SKM-1 treated with dmso at 0.1 percent for 144 hours (cell line): ENCODE data around the gene SMAD5.
A peak's percentile ranks its signal among the peaks of the same experiment; 100 is the strongest.

ENCODE experiments used
- DNase-seq: peaks from one replicate; lab custom pipeline; 2025; ENCODE audit not compliant: unreplicated experiment; lab: John Stamatoyannopoulos, UW

The SMAD5 gene

DNA sequence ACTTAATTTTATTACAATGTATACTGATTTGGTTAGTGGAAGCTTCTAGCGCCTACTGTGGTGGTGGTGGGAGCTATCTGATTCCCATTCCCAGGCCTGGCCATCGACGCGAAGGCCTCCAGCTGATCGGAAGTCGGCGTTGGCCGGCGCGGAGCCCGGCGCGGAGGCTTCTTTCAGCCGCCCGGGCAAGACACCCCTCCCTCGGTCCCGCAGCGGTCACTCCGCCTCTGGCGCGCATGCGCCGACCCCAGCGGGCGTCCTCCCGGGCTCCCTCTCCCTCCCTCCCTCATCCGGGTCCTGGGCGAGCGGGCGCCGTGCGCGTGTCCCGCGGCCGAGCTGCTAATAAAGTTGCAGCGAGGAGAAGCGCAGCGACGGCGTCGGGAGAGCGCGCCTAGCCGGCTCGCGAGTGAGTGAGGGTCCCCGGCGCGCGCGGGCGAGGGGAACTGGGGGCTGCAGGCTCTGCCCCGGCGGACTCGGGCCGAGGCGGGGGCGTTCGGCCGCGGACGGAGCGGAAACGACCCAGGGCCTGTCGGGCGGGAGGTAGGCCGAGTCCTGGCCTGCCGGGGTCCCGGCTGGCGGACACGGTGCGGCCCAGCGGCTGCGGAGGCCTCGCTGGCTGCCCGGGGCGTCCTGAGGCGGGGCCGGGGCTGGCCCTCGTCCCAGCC is at the start of gene SMAD5:
Gene SMAD5 (plus strand): TSS at position 289 of the 665 bp plus-strand sequence. CDS start 20,916 bp downstream, outside the sequence.
- DNase-seq, result peak; percentile 91

DNA sequence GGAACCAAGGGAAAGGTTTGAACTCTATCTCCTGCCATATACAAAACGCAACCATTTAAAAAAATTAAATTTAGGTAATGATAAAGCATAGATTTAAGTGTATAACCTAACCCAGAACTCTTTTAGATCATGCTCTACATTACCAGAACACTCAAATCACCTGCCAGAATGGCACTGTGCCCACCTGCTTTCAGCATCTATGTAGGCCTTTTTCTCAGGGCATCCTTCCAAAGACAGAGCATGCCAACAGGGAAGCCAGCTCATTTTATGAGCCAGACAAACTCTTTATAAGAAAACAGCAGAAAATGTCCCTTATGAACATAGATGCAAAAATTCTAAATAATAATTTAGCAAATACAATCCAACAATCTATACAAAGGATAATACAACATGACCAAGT is 47.9 kb upstream of the SMAD5 start:
- DNase-seq, result no peak

- no peak for DNase-seq
Measured at GRCh38 chr5:136086783-136087566, 45.7 kb upstream of the SMAD5 start.

DNA sequence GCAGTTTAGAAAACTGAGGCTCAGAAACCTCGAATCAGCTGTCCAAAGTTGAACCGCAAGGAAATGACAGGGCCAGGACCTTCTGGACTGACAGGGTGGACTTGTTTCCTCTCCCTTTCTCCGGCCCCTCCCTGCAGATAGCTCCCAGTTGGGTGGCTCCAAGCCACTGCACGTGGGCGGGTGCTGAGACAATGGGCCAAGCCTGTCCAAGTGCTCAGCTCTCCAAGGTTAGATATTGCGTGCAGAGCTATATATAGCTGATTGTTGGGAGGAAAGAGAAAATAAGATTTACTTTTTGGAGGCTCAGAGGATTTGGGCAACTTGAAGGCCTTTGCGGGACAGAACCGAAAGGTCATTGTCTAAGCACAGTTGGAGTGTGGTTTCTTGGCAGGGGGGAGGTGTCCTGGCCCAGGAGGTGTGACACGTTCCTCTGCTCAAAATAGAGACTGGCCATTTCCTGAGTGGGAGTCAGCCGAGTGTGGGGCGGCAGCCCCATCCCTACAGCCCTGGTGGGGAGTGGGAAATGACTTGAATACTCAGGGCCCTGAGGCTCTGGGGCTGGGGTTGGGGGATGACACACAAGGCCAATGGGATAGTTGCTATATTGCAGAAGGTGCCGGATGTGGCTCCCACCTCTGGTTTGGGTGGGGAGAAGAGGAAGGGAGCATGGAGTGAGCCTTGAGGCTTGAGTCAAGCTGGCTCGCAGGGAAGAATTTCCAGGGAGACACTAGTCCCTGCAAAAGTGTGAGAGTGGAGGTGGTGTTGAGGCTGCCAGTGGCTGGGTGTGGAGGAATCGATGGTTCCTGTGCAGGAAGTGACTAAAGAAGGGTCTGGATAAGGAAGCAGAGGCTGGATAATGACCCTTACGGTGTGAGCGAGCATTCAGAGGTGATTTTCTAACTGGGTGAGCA is 44.4 kb upstream of the SMAD5 start:
- no peak for DNase-seq

- DNase-seq, result no peak
Measured at GRCh38 chr5:136089791-136090190, 42.9 kb upstream of the SMAD5 start.

- DNase-seq, result no peak
Measured at GRCh38 chr5:136090319-136090718, 42.3 kb upstream of the SMAD5 start.

GRCh38 chr5:136094189-136094912 is 38.3 kb upstream of the SMAD5 start:
- DNase-seq, result no peak

GRCh38 chr5:136094913-136095641 is 37.6 kb upstream of the SMAD5 start:
- no peak for DNase-seq

DNA sequence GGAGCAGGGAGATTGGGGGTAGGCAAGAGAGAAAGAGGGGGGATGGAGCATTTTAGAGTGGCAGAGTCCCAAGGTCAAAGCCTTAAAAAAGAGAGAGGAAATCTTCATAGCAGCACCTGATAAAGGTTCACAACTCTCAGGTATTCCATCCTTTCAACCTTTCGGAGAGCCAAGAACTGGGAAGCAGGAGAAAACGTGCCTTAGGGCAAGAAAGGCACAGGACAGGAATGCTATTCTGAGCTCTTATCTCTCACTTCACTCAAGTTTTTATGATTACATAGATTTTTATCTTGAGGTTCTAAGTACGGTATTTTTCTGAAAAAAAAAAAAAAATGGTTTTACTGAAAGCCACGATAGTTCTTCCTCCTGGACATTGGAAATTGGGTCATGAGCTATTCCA is 34.5 kb upstream of the SMAD5 start:
- no peak for DNase-seq

GRCh38 chr5:136099870-136100269 is 32.8 kb upstream of the SMAD5 start:
- no peak for DNase-seq

- no peak for DNase-seq
Measured at GRCh38 chr5:136101884-136102283, 30.8 kb upstream of the SMAD5 start.

DNA sequence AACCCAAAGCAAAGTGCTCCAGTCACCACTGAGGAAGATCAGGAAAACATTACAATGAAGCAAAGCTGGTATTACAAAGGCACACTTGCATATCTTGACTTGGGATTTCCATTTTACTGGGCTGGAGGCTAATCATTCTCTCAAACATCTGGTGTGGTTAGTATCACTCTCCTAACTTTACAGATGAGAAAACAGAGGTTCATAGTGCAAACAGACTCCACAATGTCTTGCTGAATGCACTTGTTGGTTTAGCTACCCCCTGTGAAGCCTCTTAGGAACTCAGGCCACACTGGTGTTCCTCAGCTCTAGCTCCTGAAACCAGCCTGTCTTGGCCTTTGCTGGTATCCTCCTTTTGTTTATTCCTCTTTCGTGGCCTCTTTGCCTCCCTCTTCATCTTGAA is 29.5 kb upstream of the SMAD5 start:
- DNase-seq, result no peak

DNA sequence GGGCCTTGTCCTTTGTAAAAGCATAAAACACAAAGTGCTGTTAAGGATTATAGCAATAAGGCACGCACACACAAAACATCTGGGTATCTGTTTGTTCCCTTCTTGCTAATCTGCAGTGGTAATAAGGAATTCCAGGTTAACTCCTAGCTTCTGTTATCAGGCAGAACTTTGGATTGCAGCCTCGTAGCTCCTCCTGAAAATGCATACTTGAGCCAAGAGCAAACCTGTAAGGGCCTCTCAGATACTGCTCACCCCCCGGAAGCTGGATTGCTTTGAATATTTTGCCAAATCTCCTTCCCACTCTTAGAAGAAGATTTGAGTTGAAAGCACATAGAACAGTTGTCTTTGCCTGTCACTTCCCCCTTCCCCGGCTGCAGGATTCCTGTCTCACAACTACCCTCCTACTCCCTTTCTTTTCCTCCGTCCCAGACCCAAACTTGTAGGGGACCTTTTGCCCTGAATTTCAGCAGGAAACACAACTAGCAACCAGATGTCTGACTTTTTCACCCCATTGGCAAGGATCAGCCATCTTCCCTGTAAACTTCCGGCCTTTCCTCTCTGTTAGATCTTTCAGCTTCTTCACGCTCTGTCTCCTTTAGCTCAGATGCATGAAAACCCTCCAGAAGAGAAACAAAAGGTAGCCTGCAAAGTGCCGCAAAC is 28.2 kb upstream of the SMAD5 start:
- no peak for DNase-seq

DNA sequence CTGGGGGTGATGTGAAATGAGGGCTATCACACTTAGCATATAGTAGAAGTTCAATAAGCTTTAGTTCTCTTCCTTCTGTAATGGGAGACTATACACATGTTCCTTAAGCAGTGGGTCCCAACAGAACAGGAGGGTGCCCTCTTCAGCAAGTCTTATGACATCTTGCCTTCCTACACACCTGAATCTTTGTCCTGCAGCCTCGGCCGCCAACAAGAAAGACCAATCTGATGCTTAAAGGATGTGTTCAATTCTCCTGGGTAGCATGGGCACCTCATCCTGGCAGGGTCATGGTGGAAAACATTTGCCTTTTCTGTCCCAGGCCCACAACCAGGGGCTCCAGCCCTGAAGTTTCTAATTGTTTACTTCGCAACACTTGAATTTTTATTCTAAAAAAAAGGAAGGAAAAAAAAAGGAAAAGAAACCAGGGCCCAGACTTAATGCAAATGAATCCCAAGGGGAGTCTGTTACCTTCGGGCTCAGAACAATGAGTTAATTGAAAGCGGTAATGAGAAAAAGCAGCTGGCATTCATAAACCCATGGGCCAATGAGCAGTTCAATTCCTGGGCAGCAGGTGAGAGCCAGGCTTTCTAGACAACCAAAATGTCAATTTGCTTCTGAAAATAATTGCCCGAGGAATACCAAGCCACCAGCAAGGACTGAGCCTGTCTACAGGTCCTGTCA is 26.2 kb upstream of the SMAD5 start:
- DNase-seq, result no peak

GRCh38 chr5:136108180-136108611 is 24.4 kb upstream of the SMAD5 start:
- DNase-seq, result no peak

DNA sequence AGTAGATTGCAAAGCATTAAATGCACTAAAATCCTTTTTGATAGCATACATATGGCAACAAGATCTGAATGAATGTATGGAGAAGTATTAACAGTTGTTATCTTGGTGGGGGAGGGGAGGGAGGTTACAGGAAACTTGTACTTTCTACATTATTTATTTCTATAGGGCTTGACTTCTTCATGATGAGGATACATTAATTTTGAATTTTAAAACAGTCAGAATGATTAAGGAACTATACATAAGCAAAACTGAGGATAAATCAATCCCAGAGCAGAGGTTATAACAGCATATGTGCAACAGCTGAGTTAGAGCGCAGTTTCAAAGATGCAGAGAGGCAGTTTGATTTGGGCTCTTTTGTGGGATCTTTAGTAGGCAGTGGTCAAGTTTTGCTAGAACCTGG is 23.9 kb upstream of the SMAD5 start:
- DNase-seq, result no peak

DNA sequence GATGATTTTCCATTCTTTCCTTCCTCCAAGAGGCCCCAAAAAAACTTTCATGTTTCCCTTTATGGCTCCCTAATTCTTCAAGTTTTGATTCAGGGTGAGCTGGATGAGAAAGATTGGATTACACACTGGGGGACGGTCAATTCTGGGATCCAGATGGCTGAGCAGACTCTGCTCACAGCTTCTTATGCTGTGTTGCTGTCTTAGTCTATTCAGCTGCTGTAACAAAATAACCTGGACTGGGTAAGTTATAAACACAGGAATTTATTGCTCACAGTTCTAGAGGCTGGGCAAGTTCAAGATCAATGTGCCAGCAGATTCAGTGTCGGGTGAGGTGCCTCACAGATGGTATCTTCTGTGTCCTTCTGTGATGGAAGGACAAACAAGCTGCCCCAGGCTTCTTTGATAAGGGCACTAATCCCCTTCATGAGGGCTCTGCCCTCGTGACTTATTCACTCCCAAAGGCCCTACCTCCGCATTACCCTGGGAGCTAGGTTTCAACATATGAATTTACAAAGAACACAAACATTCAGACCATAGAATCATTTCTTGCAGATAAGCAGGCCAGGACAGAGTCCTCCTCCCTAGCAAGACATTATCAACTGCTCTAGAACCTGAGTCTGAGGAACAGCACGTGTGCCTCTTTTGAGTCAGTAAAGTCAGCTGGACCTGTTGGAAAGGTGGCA is 23.1 kb upstream of the SMAD5 start:
- DNase-seq, result no peak

DNA sequence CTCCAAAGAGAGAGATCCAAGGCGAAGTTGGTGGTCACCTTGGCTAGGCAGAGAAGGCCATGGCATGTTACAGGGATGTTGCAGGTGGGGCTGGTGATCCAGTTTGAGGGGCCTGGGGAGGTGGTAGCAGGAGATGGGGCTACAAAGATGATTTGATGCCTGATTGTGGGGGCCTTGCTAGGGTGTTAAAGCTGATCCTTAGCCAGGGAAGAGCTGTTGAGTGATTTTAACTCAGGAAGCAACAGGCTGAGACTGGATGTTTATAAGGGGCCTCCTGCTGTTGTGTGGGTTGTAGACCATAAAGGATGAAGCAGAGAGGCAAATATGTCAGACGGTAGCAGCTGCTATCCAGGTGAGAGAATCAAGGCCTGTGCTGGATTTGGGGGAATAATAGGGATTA is 19.0 kb upstream of the SMAD5 start:
- no peak for DNase-seq
